GM23248 (cell line): ENCODE measurements around the gene GCKR. TPM values are rescaled to one million over a fixed set of nuclear protein-coding genes. Genes with fewer than 3 reads are reported as not detected.

Source experiments
- DNase-seq: peaks from one replicate; pipeline ENCODE4 v3.0.0-alpha.2; 2015
- H2AFZ ChIP-seq: fragments of 200-600 bp; sonication (generic); 2 replicates; pipeline ENCODE4 v1.6.1; 2016; ENCODE audit warnings: antibody characterized with exemption
- H3F3A ChIP-seq: fragments of 200-600 bp; sonication (generic); 2 replicates; pipeline ENCODE4 v1.6.1; 2016; ENCODE audit warnings: mild to moderate bottlenecking, antibody characterized with exemption, mixed run types; ENCODE audit not compliant: insufficient read depth
- H3K27ac ChIP-seq: fragments of 200-600 bp; sonication (generic); 2 replicates; pipeline ENCODE4 v1.5.1; 2016; ENCODE audit warnings: mild to moderate bottlenecking
- H3K27me3 ChIP-seq: fragments of 200-600 bp; sonication (generic); replicated peaks from 2 replicates; pipeline ENCODE4 v1.6.1; 2016; ENCODE audit warnings: mild to moderate bottlenecking; ENCODE audit not compliant: insufficient read depth
- H3K36me3 ChIP-seq: fragments of 200-600 bp; sonication (generic); 2 replicates; pipeline ENCODE4 v1.6.1; 2016; ENCODE audit warnings: low read depth, mild to moderate bottlenecking
- H3K4me1 ChIP-seq: fragments of 200-600 bp; sonication (generic); 2 replicates; pipeline ENCODE4 v1.6.1; 2016; ENCODE audit warnings: mild to moderate bottlenecking; ENCODE audit not compliant: insufficient read depth
- H3K4me2 ChIP-seq: fragments of 200-600 bp; sonication (generic); one replicate; pipeline ENCODE4 v1.6.1; 2016; ENCODE audit warnings: mild to moderate bottlenecking; ENCODE audit not compliant: unreplicated experiment
- H3K4me3 ChIP-seq: fragments of 200-600 bp; sonication (generic); 2 replicates; pipeline ENCODE4 v1.5.1; 2016; ENCODE audit warnings: mild to moderate bottlenecking
- H3K79me2 ChIP-seq: fragments of 200-600 bp; sonication (generic); 2 replicates; pipeline ENCODE4 v1.6.1; 2016; ENCODE audit warnings: mild to moderate bottlenecking; ENCODE audit not compliant: insufficient read depth
- H3K9ac ChIP-seq: fragments of 200-600 bp; sonication (generic); 2 replicates; pipeline ENCODE4 v1.6.1; 2016; ENCODE audit warnings: mild to moderate bottlenecking
- H3K9me2 ChIP-seq: fragments of 200-600 bp; sonication (generic); 2 replicates; pipeline ENCODE4 v1.6.1; 2016; ENCODE audit warnings: mixed run types, mild to moderate bottlenecking, moderate library complexity; ENCODE audit not compliant: insufficient read depth
- H3K9me3 ChIP-seq: fragments of 200-600 bp; sonication (generic); one replicate; pipeline ENCODE4 v1.6.1; 2017; ENCODE audit warnings: low read depth
- H4K20me1 ChIP-seq: fragments of 200-600 bp; sonication (generic); 2 replicates; pipeline ENCODE4 v1.6.0; 2016; ENCODE audit not compliant: insufficient read depth
- EZH2 ChIP-seq: fragments of 200-600 bp; sonication (generic); IDR thresholded peaks from 2 replicates; pipeline ENCODE4 v1.6.1; 2018; ENCODE audit warnings: antibody characterized with exemption, mild to moderate bottlenecking; ENCODE audit not compliant: insufficient read depth, poor library complexity, severe bottlenecking
- EZH2phosphoT487 ChIP-seq: fragments of 200-600 bp; sonication (generic); IDR thresholded peaks from 2 replicates; pipeline ENCODE4 v1.6.1; 2018; ENCODE audit warnings: antibody characterized with exemption, moderate library complexity, mild to moderate bottlenecking, low read depth; ENCODE audit not compliant: insufficient read depth
- WGBS, 2 experiments: methylation state at CpG; one replicate each; pipeline ENCODE4 v1.1.6; 2015 to 2017; ENCODE audit warnings: low lambda C conversion rate in 2 of 2, low coverage in 1 of 2; ENCODE audit errors: missing lambda C conversion rate in 2 of 2; 5-methylcytosine and 5-hydroxymethylcytosine counted together
- in situ Hi-C: fragments of 300-500 bp; cut with MboI; formaldehyde crosslinking; loops from 2 replicates; pipeline ENCODE4 v1.15.0; 2020
- polyA plus RNA-seq: library from polyadenylated mRNA; unstranded; fragments of >200 nt; fragmentation: Nextera tagmentation; extraction: Ambion mirVana; gene quantifications from 2 replicates; pipeline ENCODE4 v1.2.1, GENCODE V29; 2016
- total RNA-seq: library from RNA; depleted of rRNA; stranded (reverse); fragments of >200 nt; shearing (Covaris generic); gene quantifications from 2 replicates; pipeline ENCODE4 v1.2.3, GENCODE V29; 2014

GCKR gene
- total and polyA plus RNA-seq, 2 experiments from 2014 or later = 0.11 to 0.59 TPM

- Histone ChIP-seq H3K9ac (no peak overlapping the region), H3K9me3 (no peaks in the 10 kb centered on the region), H3K27ac (no peak overlapping the region), H3K4me1 (no peaks in the 10 kb centered on the region), H3K4me3 (no peak overlapping the region), H3K36me3 (no peaks in the 10 kb centered on the region), H3K4me2 (no peak overlapping the region), H4K20me1 (no peaks in the 10 kb centered on the region), H3K27me3 (no peaks in the 10 kb centered on the region), H2AFZ (no peak overlapping the region), H3K79me2 (no peaks in the 10 kb centered on the region), H3F3A (no peaks in the 10 kb centered on the region), H3K9me2 (no peaks in the 10 kb centered on the region)
- in situ Hi-C loops = no loop called here
- DNase-seq = no peak
- 50 to 62% methylated on average over 5 of the region's 5 CpGs for WGBS, 2 experiments
- TF ChIP-seq EZH2phosphoT487 (no peak), EZH2 (no peak)
Measured at GRCh38 chr2:27518113-27518781, 21.6 kb downstream of the GCKR start.

GRCh38 chr2:27518782-27519113 lies 22.1 kb downstream of the GCKR start:
- 77 to 79% methylated on average over 4 of the region's 4 CpGs for WGBS, 2 experiments
- Histone ChIP-seq H3K27me3 (no peaks in the 10 kb centered on the region), H3K4me1 (no peaks in the 10 kb centered on the region), H3K9me3 (no peaks in the 10 kb centered on the region), H3K79me2 (no peaks in the 10 kb centered on the region), H2AFZ (no peak overlapping the region), H3K9ac (no peak overlapping the region), H4K20me1 (no peaks in the 10 kb centered on the region), H3K27ac (no peak overlapping the region), H3K36me3 (no peaks in the 10 kb centered on the region), H3F3A (no peaks in the 10 kb centered on the region), H3K4me2 (no peak overlapping the region), H3K4me3 (no peak overlapping the region), H3K9me2 (no peaks in the 10 kb centered on the region)
- no peak for DNase-seq
- in situ Hi-C loops = no loop called here
- TF ChIP-seq EZH2phosphoT487 (no peak), EZH2 (no peak)

GRCh38 chr2:27520316-27520715 lies 23.7 kb downstream of the GCKR start:
- H3K9me2 ChIP-seq = no peaks in the 10 kb centered on the region
- TF ChIP-seq EZH2 (no peak), EZH2phosphoT487 (no peak)
- no peak overlapping the region for H3K27ac ChIP-seq
- H4K20me1 ChIP-seq = no peaks in the 10 kb centered on the region
- 87 to 94% methylated on average over 2 of the region's 2 CpGs for WGBS, 2 experiments
- no peaks in the 10 kb centered on the region for H3F3A ChIP-seq
- H3K4me1 ChIP-seq = no peaks in the 10 kb centered on the region
- no peak overlapping the region for H3K9ac ChIP-seq
- no peaks in the 10 kb centered on the region for H3K9me3 ChIP-seq
- H3K36me3 ChIP-seq = no peaks in the 10 kb centered on the region
- H3K4me3 ChIP-seq = no peak overlapping the region
- no peak for DNase-seq
- in situ Hi-C loops = no loop called here
- no peaks in the 10 kb centered on the region for H3K27me3 ChIP-seq
- H3K79me2 ChIP-seq = no peaks in the 10 kb centered on the region
- no peak overlapping the region for H3K4me2 ChIP-seq
- H2AFZ ChIP-seq = no peak overlapping the region

- no peak overlapping the region for H3K4me2 ChIP-seq
- no peak for TF ChIP-seq EZH2
- TF ChIP-seq EZH2phosphoT487 = no peak
- H3K4me3 ChIP-seq = no peak overlapping the region
- H3K27me3 ChIP-seq = no peaks in the 10 kb centered on the region
- no peak overlapping the region for H2AFZ ChIP-seq
- no peak overlapping the region for H3K27ac ChIP-seq
- H3K36me3 ChIP-seq = no peaks in the 10 kb centered on the region
- in situ Hi-C loops = no loop called here
- no peaks in the 10 kb centered on the region for H3K9me3 ChIP-seq
- H3K9me2 ChIP-seq = no peaks in the 10 kb centered on the region
- H4K20me1 ChIP-seq = no peaks in the 10 kb centered on the region
- H3F3A ChIP-seq = no peaks in the 10 kb centered on the region
- H3K4me1 ChIP-seq = peaks cover 5% of the 10 kb centered on the region; the same call in 1 of the 2 replicates
- no peak overlapping the region for H3K9ac ChIP-seq
- no peaks in the 10 kb centered on the region for H3K79me2 ChIP-seq
- DNase-seq = no peak
- WGBS, 2 experiments = 75 to 78% methylated on average over 7 of the region's 7 CpGs
Measured at GRCh38 chr2:27522400-27522945, 25.8 kb downstream of the GCKR start.
